ENCODE data around the gene BGLAP. TPM values are rescaled to one million over a fixed set of nuclear protein-coding genes. Genes with fewer than 3 reads are reported as not detected.

BGLAP gene
- total RNA-seq, 3 donors from 2014 or later: 1.4 to 4.6 (median 2.4) TPM

GRCh38 chr1:156279837-156280236, 37.9 kb downstream of the BGLAP start:
- no peak for TF ChIP-seq CTCF (IDR thresholded peaks at IDR 0.05)
- intact Hi-C loops (cut with DNase I, micrococcal nuclease): no loop called here
- peaks cover 7% of the 10 kb centered on the region for H3K36me3 ChIP-seq (ENCODE audit: low read depth)
- ATAC-seq: no peak
- H3K9me3 ChIP-seq: no peaks in the 10 kb centered on the region
- DNase-seq: no peak
- peaks cover 21% of the 10 kb centered on the region for H3K4me1 ChIP-seq (ENCODE audit: low read depth)
- no peak overlapping the region for H3K4me3 ChIP-seq

- intact Hi-C loops (cut with DNase I, micrococcal nuclease): no loop called here
- H3K4me1 ChIP-seq (ENCODE audit: low read depth): peaks cover 21% of the 10 kb centered on the region
- H3K9me3 ChIP-seq: no peaks in the 10 kb centered on the region
- ATAC-seq (no peak), DNase-seq (peak in 1 of 3 donors; percentile 12)
- no peak overlapping the region for H3K4me3 ChIP-seq
- TF ChIP-seq CTCF (IDR thresholded peaks at IDR 0.05): no peak
- H3K36me3 ChIP-seq (ENCODE audit: low read depth): no peaks in the 10 kb centered on the region
Measured at GRCh38 chr1:156281281-156281680, 39.3 kb downstream of the BGLAP start.

GRCh38 chr1:156281693-156282478, 39.9 kb downstream of the BGLAP start:
- peak; percentile 71 for ATAC-seq
- Histone ChIP-seq H3K4me1 (ENCODE audit: low read depth) (peaks cover 21% of the 10 kb centered on the region), H3K4me3 (peak overlapping the region; percentile 77), H3K9me3 (no peaks in the 10 kb centered on the region), H3K36me3 (ENCODE audit: low read depth) (no peaks in the 10 kb centered on the region)
- intact Hi-C loops (cut with DNase I, micrococcal nuclease): no loop called here
- no peak for TF ChIP-seq CTCF (IDR thresholded peaks at IDR 0.05)
- DNase-seq: peak in 2 of 3 donors; percentile 40 to 73

- intact Hi-C loops (cut with DNase I, micrococcal nuclease): no loop called here
Measured at GRCh38 chr1:156282479-156283222, 40.7 kb downstream of the BGLAP start, which contains the start of gene SMG5. TSS of gene SMG5 (minus strand) at chr1:156282825. CDS start at chr1:156282680, 145 bp downstream.

GRCh38 chr1:156283521-156283920, 41.5 kb downstream of the BGLAP start:
- peaks cover 21% of the 10 kb centered on the region for H3K4me1 ChIP-seq (ENCODE audit: low read depth)
- intact Hi-C loops (cut with DNase I, micrococcal nuclease): no loop called here
- H3K9me3 ChIP-seq: no peaks in the 10 kb centered on the region
- DNase-seq: no peak
- no peaks in the 10 kb centered on the region for H3K36me3 ChIP-seq (ENCODE audit: low read depth)
- ATAC-seq: no peak
- no peak overlapping the region for H3K4me3 ChIP-seq
- no peak for TF ChIP-seq CTCF (IDR thresholded peaks at IDR 0.05)

More at GRCh38 chr1:156282479-156283222, 40.7 kb downstream of the BGLAP start, which contains the start of gene SMG5:
- ATAC-seq: peak; percentile 94
- peaks cover 21% of the 10 kb centered on the region for H3K4me1 ChIP-seq (ENCODE audit: low read depth)
- no peaks in the 10 kb centered on the region for H3K9me3 ChIP-seq
- TF ChIP-seq CTCF (IDR thresholded peaks at IDR 0.05): no peak
- no peaks in the 10 kb centered on the region for H3K36me3 ChIP-seq (ENCODE audit: low read depth)
- H3K4me3 ChIP-seq: peak within 1 kb of the TSS; percentile 77
- peak; percentile 96 to 97 (median 97) for DNase-seq

All from mucosa of descending colon (tissue), 3 donors.